Endothelial cell of umbilical vein (primary cell): ENCODE data around the gene MAST4.

ENCODE experiments used
- CTCF ChIP-seq, 2 donors: IDR thresholded peaks; 1 replicate in 1 of 2; 2 replicates in 1 of 2; pipeline ENCODE4 v1.5.1; 2011; ENCODE audit warnings: low read length in 2 of 2, mild to moderate bottlenecking in 2 of 2, moderate library complexity in 2 of 2, control low read depth in 1 of 2, inconsistent platforms in 1 of 2, low read depth in 1 of 2; ENCODE audit not compliant: insufficient read depth in 1 of 2; ENCODE audit errors: extremely low read depth in 1 of 2
- JUN ChIP-seq: IDR thresholded peaks from 2 replicates; pipeline ENCODE4 v1.6.1; 2011; ENCODE audit warnings: borderline replicate concordance, low read depth; ENCODE audit not compliant: insufficient read length, insufficient read depth
- MYC ChIP-seq: IDR thresholded peaks from one replicate; pipeline ENCODE4 v1.6.1; 2011; ENCODE audit warnings: mild to moderate bottlenecking, low read depth, low read length
- POLR2A ChIP-seq: IDR thresholded peaks from 2 replicates; pipeline ENCODE4 v1.6.1; 2012; ENCODE audit warnings: low read depth, mild to moderate bottlenecking, control low read depth, low read length
- TF ChIP-seq, protein P1 (sequence below): IDR thresholded peaks from 2 replicates; pipeline ENCODE4 v1.6.1; 2011; ENCODE audit not compliant: insufficient read depth, insufficient read length

- no peak for TF ChIP-seq MYC
- no peak for TF ChIP-seq CTCF (IDR thresholded peaks at IDR 0.05; ENCODE audit: extremely low read depth in 1 of 2, insufficient read depth in 1 of 2, low read depth in 1 of 2, low read length in 2 of 2)
- TF ChIP-seq, protein P1, sequence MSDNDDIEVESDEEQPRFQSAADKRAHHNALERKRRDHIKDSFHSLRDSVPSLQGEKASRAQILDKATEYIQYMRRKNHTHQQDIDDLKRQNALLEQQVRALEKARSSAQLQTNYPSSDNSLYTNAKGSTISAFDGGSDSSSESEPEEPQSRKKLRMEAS = no peak
- TF ChIP-seq POLR2A = no peak
- no peak for TF ChIP-seq JUN
These were observed 404.7 kb downstream of the MAST4 start for GRCh38 chr5:67000794-67001475.
